Mucosa of rectum (tissue), 2 donors: ENCODE results near the gene SRBD1.

Experiments used
- H3K27ac ChIP-seq, 2 donors: one replicate each; pipeline ENCODE4 v1.7.0; 2013; ENCODE audit warnings: inconsistent platforms in 2 of 2, low read depth in 2 of 2, low read length in 2 of 2
- H3K27me3 ChIP-seq, 2 donors: one replicate each; pipeline ENCODE4 v1.7.0; 2013; ENCODE audit warnings: low read length in 2 of 2; ENCODE audit not compliant: control insufficient read depth in 2 of 2, insufficient read depth in 2 of 2
- H3K36me3 ChIP-seq, 2 donors: one replicate each; pipeline ENCODE4 v1.7.0; 2013; ENCODE audit warnings: low read length in 2 of 2; ENCODE audit not compliant: control insufficient read depth in 2 of 2, insufficient read depth in 2 of 2
- H3K4me1 ChIP-seq, 2 donors: one replicate each; pipeline ENCODE4 v1.7.0; 2013; ENCODE audit warnings: low read length in 2 of 2, mild to moderate bottlenecking in 1 of 2; ENCODE audit not compliant: control insufficient read depth in 2 of 2, insufficient read depth in 2 of 2
- H3K4me3 ChIP-seq, 2 donors: one replicate each; pipeline ENCODE4 v1.7.0; 2013; ENCODE audit warnings: low read length in 2 of 2
- H3K9ac ChIP-seq, 2 donors: one replicate each; pipeline ENCODE4 v1.7.0; 2013; ENCODE audit warnings: low read length in 2 of 2, low read depth in 1 of 2, mild to moderate bottlenecking in 1 of 2
- H3K9me3 ChIP-seq, 2 donors: one replicate each; pipeline ENCODE4 v1.7.0; 2013; ENCODE audit warnings: low read length in 2 of 2; ENCODE audit not compliant: control insufficient read depth in 2 of 2
- donor health status: healthy.
- donor health status: Normal muscosa, but diverticular disease.

Gene SRBD1

GRCh38 chr2:45483997-45484396, 127.1 kb downstream of the SRBD1 start:
- no peaks in the 10 kb centered on the region for H3K4me1 ChIP-seq
- H3K27me3 ChIP-seq, result no peaks in the 10 kb centered on the region
- H3K36me3 ChIP-seq, result no peaks in the 10 kb centered on the region
- H3K9me3 ChIP-seq, result no peaks in the 10 kb centered on the region
- H3K9ac ChIP-seq, result no peak overlapping the region
- no peak overlapping the region for H3K4me3 ChIP-seq
- no peak overlapping the region for H3K27ac ChIP-seq

- Histone ChIP-seq H3K36me3 (no peaks in the 10 kb centered on the region), H3K9ac (no peak overlapping the region), H3K9me3 (no peaks in the 10 kb centered on the region), H3K27ac (no peak overlapping the region), H3K4me3 (no peak overlapping the region), H3K27me3 (no peaks in the 10 kb centered on the region), H3K4me1 (no peaks in the 10 kb centered on the region)
Measured at GRCh38 chr2:45477546-45477945, 133.5 kb downstream of the SRBD1 start.

GRCh38 chr2:45470531-45470930, 140.5 kb downstream of the SRBD1 start:
- Histone ChIP-seq H3K4me1 (peaks cover 0 to 11% of the 10 kb centered on the region in 2 donors), H3K27ac (no peak overlapping the region), H3K9ac (no peak overlapping the region), H3K27me3 (no peaks in the 10 kb centered on the region), H3K4me3 (no peak overlapping the region), H3K9me3 (no peaks in the 10 kb centered on the region), H3K36me3 (no peaks in the 10 kb centered on the region)

GRCh38 chr2:45469314-45470099, 141.6 kb downstream of the SRBD1 start:
- Histone ChIP-seq H3K27ac (no peak overlapping the region), H3K4me3 (no peak overlapping the region), H3K4me1 (peaks cover 0 to 11% of the 10 kb centered on the region in 2 donors), H3K27me3 (no peaks in the 10 kb centered on the region), H3K36me3 (no peaks in the 10 kb centered on the region), H3K9me3 (no peaks in the 10 kb centered on the region), H3K9ac (no peak overlapping the region)

DNA sequence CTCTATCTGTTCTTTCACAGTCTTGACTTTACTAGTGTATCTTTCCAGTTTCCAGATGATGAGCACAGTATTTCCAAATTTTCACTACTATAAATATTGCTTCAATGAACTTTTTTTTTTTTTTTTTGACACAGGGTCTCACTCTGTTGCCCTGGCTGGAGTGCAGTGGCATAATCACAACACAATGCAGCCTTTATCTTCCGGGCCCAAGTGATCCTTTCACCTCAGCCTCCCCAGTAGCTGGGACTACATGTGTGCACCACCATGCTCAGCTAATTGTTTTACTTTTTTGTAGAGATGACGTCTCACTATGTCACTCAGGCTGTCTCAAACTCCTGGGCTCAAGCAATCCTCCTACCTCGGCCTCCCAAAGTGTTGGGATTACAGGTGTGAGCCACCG, 142.8 kb downstream of the SRBD1 start:
- Histone ChIP-seq H3K4me1 (peaks cover 0 to 11% of the 10 kb centered on the region in 2 donors), H3K9ac (no peak overlapping the region), H3K27me3 (no peaks in the 10 kb centered on the region), H3K9me3 (no peaks in the 10 kb centered on the region), H3K27ac (no peak overlapping the region), H3K4me3 (no peak overlapping the region), H3K36me3 (no peaks in the 10 kb centered on the region)

GRCh38 chr2:45466053-45466452, 145.0 kb downstream of the SRBD1 start:
- no peak overlapping the region for H3K9ac ChIP-seq
- peaks cover 0 to 11% of the 10 kb centered on the region in 2 donors for H3K4me1 ChIP-seq
- no peak overlapping the region for H3K4me3 ChIP-seq
- no peak overlapping the region for H3K27ac ChIP-seq
- no peaks in the 10 kb centered on the region for H3K27me3 ChIP-seq
- no peaks in the 10 kb centered on the region for H3K9me3 ChIP-seq
- no peaks in the 10 kb centered on the region for H3K36me3 ChIP-seq

- Histone ChIP-seq H3K27ac (peak overlapping the region in 1 of 2 donors; percentile 15), H3K4me3 (no peak overlapping the region), H3K9ac (no peak overlapping the region), H3K4me1 (peaks cover 0 to 22% of the 10 kb centered on the region in 2 donors), H3K36me3 (no peaks in the 10 kb centered on the region), H3K9me3 (no peaks in the 10 kb centered on the region), H3K27me3 (no peaks in the 10 kb centered on the region)
Measured at GRCh38 chr2:45460825-45461224, 150.2 kb downstream of the SRBD1 start.

DNA sequence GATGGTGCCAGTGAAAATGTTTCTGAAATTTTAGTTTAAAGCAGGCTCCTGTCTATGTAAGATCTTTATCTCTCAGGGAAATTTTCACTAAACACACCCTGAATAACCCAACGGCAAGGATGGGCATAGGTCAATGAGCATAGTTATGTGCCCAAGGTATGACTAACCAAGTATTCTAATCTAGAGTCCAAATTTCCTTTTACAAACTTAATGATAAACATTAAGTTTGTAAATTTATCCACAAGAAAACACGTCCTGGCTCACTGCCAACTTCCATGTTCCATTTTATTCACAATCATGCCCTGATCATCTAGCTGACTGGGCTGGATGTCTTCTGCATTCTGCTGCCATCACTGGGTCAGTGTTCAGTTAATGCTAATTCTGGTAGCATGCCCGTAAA, 151.2 kb downstream of the SRBD1 start:
- Histone ChIP-seq H3K27ac (peak overlapping the region in 1 of 2 donors; percentile 44), H3K4me3 (no peak overlapping the region), H3K9ac (no peak overlapping the region), H3K27me3 (no peaks in the 10 kb centered on the region), H3K36me3 (no peaks in the 10 kb centered on the region), H3K4me1 (peaks cover 0 to 21% of the 10 kb centered on the region in 2 donors), H3K9me3 (no peaks in the 10 kb centered on the region)

- Histone ChIP-seq H3K27ac (peak overlapping the region in 1 of 2 donors; percentile 44), H3K9ac (no peak overlapping the region), H3K4me1 (peaks cover 0 to 21% of the 10 kb centered on the region in 2 donors)
Measured at GRCh38 chr2:45458909-45459563, 152.0 kb downstream of the SRBD1 start.

GRCh38 chr2:45457211-45457945, 153.7 kb downstream of the SRBD1 start:
- H3K4me1 ChIP-seq, result peaks cover 0 to 21% of the 10 kb centered on the region in 2 donors
- H3K27ac ChIP-seq, result no peak overlapping the region
- H3K9ac ChIP-seq, result peak overlapping the region in 1 of 2 donors; percentile 1
- no peaks in the 10 kb centered on the region for H3K9me3 ChIP-seq
- no peak overlapping the region for H3K4me3 ChIP-seq
- H3K27me3 ChIP-seq, result no peaks in the 10 kb centered on the region
- no peaks in the 10 kb centered on the region for H3K36me3 ChIP-seq

More at GRCh38 chr2:45458909-45459563, 152.0 kb downstream of the SRBD1 start:
- no peaks in the 10 kb centered on the region for H3K27me3 ChIP-seq
- H3K9me3 ChIP-seq, result no peaks in the 10 kb centered on the region
- no peaks in the 10 kb centered on the region for H3K36me3 ChIP-seq
- no peak overlapping the region for H3K4me3 ChIP-seq
